K562 (cell line): ENCODE measurements around the gene SMCO1. TPM values are rescaled to one million over a fixed set of nuclear protein-coding genes. Genes with fewer than 3 reads are reported as not detected.
A peak's percentile ranks its signal among the peaks of the same experiment; 100 is the strongest.

Source experiments
- ATAC-seq: fragments of 200-7000 bp; cut with Tn5 transposase; 3 replicates; pipeline ENCODE4 v1.9.1; 2020; ENCODE audit warnings: moderate library complexity
- BruUV-seq: library from RNA; stranded (reverse); fragments of 400-500 nt; replicated peaks from 2 replicates; lab custom pipeline; 2021; lab: Mats Ljungman, UMichigan
- CTCF ChIA-PET: fragments of 300-600 bp; formaldehyde crosslinking; extraction: SDS; loops from one replicate; lab custom pipeline; 2021; ENCODE audit warnings: low intra/inter-chr PET ratio; lab: Yijun Ruan, JAX
- POLR2A ChIA-PET: fragments of 300-600, 350-650 bp; sonication (Branson Sonifier 250); formaldehyde crosslinking; extraction: SDS; loops from one replicate; lab custom pipeline; 2021; ENCODE audit warnings: antibody characterized with exemption, inconsistent platforms; lab: Yijun Ruan, JAX
- DNase-seq, 4 experiments: peaks; one replicate each; pipeline versions ENCODE4 v3.0.0 to v3.0.0-alpha.2; 2011 to 2018; ENCODE audit warnings: low spot score in 3 of 4, mixed read lengths in 3 of 4; ENCODE audit errors: extremely low read depth in 1 of 4
- FAIRE-seq: peaks from 2 replicates; lab custom pipeline; 2011; peaks lifted over from hg19 to GRCh38; lab: Jason Lieb, UNC
- H2AFZ ChIP-seq: 2 replicates; pipeline ENCODE4 v1.6.0; 2011; ENCODE audit warnings: low read depth, low read length, control low read depth, inconsistent platforms
- H3K27ac ChIP-seq: fragments of 200-600 bp; 3 replicates; pipeline ENCODE4 v1.8.0; 2011; ENCODE audit warnings: low read depth, mild to moderate bottlenecking, control low read depth, inconsistent platforms, low read length, moderate library complexity, mixed read lengths; ENCODE audit errors: extremely low read depth
- H3K27me3 ChIP-seq, 2 experiments: fragments of 300-600 bp in 1 of 2; 2 replicates in 1 of 2; 3 replicates in 1 of 2; pipeline versions ENCODE4 v1.6.0 to v1.8.0; 2011; ENCODE audit warnings: inconsistent platforms in 2 of 2, low read length in 2 of 2, mild to moderate bottlenecking in 1 of 2, mixed read lengths in 1 of 2, moderate library complexity in 1 of 2; ENCODE audit not compliant: control insufficient read depth in 2 of 2, insufficient read depth in 2 of 2
- H3K36me3 ChIP-seq: fragments of 300-600 bp; 3 replicates; pipeline ENCODE4 v1.8.0; 2011; ENCODE audit warnings: mild to moderate bottlenecking, low read length, inconsistent platforms; ENCODE audit not compliant: control insufficient read depth, insufficient read depth
- H3K4me1 ChIP-seq, 2 experiments: fragments of 200-600 bp in 1 of 2; replicated peaks in 1 of 2; 2 replicates in 1 of 2; 3 replicates in 1 of 2; pipeline versions ENCODE4 v1.5.1 to v1.8.0; 2011; ENCODE audit warnings: inconsistent platforms in 2 of 2, low read length in 2 of 2, mild to moderate bottlenecking in 1 of 2, mixed read lengths in 1 of 2, moderate library complexity in 1 of 2; ENCODE audit not compliant: control insufficient read depth in 2 of 2, insufficient read depth in 2 of 2
- H3K4me2 ChIP-seq: 2 replicates; pipeline ENCODE4 v1.6.1; 2011; ENCODE audit warnings: low read length, control low read depth, inconsistent platforms, mixed read lengths; ENCODE audit not compliant: insufficient read depth
- H3K4me3 ChIP-seq: fragments of 200-600 bp; sonication (generic), shearing (Covaris generic); 2 replicates; pipeline ENCODE4 v1.5.1; 2016; ENCODE audit warnings: control low read depth, inconsistent platforms
- H3K79me2 ChIP-seq: fragments of 200-600 bp; 3 replicates; pipeline ENCODE4 v1.8.0; 2011; ENCODE audit warnings: low read length, inconsistent platforms; ENCODE audit not compliant: control insufficient read depth, insufficient read depth
- H3K9ac ChIP-seq, 2 experiments: 2 replicates each; pipeline versions ENCODE4 v1.6.0 to v1.6.1; 2011; ENCODE audit warnings: low read depth in 2 of 2, low read length in 2 of 2, control low read depth in 1 of 2, inconsistent platforms in 1 of 2, mild to moderate bottlenecking in 1 of 2, mixed read lengths in 1 of 2; ENCODE audit not compliant: insufficient read depth in 1 of 2
- H3K9me1 ChIP-seq: one replicate; pipeline ENCODE4 v1.6.0; 2011; ENCODE audit warnings: inconsistent platforms, mild to moderate bottlenecking, low read length, moderate library complexity; ENCODE audit not compliant: control insufficient read depth, insufficient read depth
- H3K9me3 ChIP-seq: replicated peaks from 2 replicates; pipeline ENCODE4 v1.5.1; 2011; ENCODE audit warnings: low read depth, low read length, inconsistent platforms; ENCODE audit not compliant: control insufficient read depth, insufficient read depth
- H4K20me1 ChIP-seq: replicated peaks from 2 replicates; pipeline ENCODE4 v1.6.1; 2011; ENCODE audit warnings: low read length, inconsistent platforms, mixed read lengths; ENCODE audit not compliant: control insufficient read depth, insufficient read depth
- C11orf30 ChIP-seq: fragments of 450-650 bp; IDR thresholded peaks from 2 replicates; pipeline ENCODE4 v1.6.1; 2016; ENCODE audit warnings: low read depth, mild to moderate bottlenecking
- CHCHD3 ChIP-seq: fragments of 250-450 bp; sonication (Bioruptor Pico); IDR thresholded peaks from 2 replicates; pipeline ENCODE4 v2.1.2; 2022; ENCODE audit warnings: mild to moderate bottlenecking
- HEY1 ChIP-seq: fragments of 250-450 bp; sonication (Bioruptor Pico); IDR thresholded peaks from 2 replicates; pipeline ENCODE4 v1.5.0; 2020; ENCODE audit warnings: mild to moderate bottlenecking, moderate library complexity, borderline replicate concordance
- JUNB ChIP-seq: fragments of 450-650 bp; formaldehyde crosslinking; conservative IDR thresholded peaks from 2 replicates; pipeline ENCODE4 v1.4.0; 2020; ENCODE audit warnings: mild to moderate bottlenecking
- JUND ChIP-seq, 2 experiments: IDR thresholded peaks; 2 replicates in 1 of 2; 3 replicates in 1 of 2; pipeline ENCODE4 v1.6.1; 2011; ENCODE audit warnings: borderline replicate concordance in 2 of 2, low read depth in 2 of 2, low read length in 2 of 2, improper control_type of control experiment in 1 of 2, missing biosample characterization in 1 of 2, missing genetic modification characterization in 1 of 2, missing genetic modification reagents in 1 of 2
- NFE2 ChIP-seq: IDR thresholded peaks from 2 replicates; pipeline ENCODE4 v1.6.1; 2014; ENCODE audit warnings: antibody characterized with exemption, low read depth
- NKRF ChIP-seq: fragments of 450-650 bp; IDR thresholded peaks from 2 replicates; pipeline ENCODE4 v1.6.1; 2016; ENCODE audit warnings: borderline replicate concordance
- NR1H2 ChIP-seq: sonication (generic); formaldehyde crosslinking; IDR thresholded peaks from 2 replicates; pipeline ENCODE4 v1.4.0; 2020; ENCODE audit warnings: mild to moderate bottlenecking, missing genetic modification reagents
- TCF7L2 ChIP-seq: fragments of 150-350 bp; IDR thresholded peaks from 2 replicates; pipeline ENCODE4 v1.6.1; 2016; ENCODE audit warnings: low read depth, mild to moderate bottlenecking, low read length, moderate library complexity
- TEAD2 ChIP-seq: fragments of 450-650 bp; IDR thresholded peaks from 2 replicates; pipeline ENCODE4 v1.6.1; 2016; ENCODE audit warnings: missing genetic modification characterization, control low read depth, missing compliant biosample characterization
- TSHZ1 ChIP-seq: fragments of 250-450 bp; sonication (Bioruptor Pico); IDR thresholded peaks from 2 replicates; pipeline ENCODE4 v1.4.0; 2020; ENCODE audit warnings: mild to moderate bottlenecking, moderate library complexity
- YY1 ChIP-seq, 3 experiments: IDR thresholded peaks; 2 replicates each; pipeline ENCODE4 v1.6.1; 2011; ENCODE audit warnings: low read length in 2 of 3, mild to moderate bottlenecking in 2 of 3, moderate library complexity in 2 of 3, borderline replicate concordance in 1 of 3, control low read depth in 1 of 3, low read depth in 1 of 3; ENCODE audit not compliant: insufficient read depth in 3 of 3, insufficient replicate concordance in 2 of 3, control insufficient read depth in 1 of 3, insufficient read length in 1 of 3; ENCODE audit errors: extremely low read depth in 1 of 3
- ZNF175 ChIP-seq: fragments of 200-800 bp; sonication (Bioruptor generic); IDR thresholded peaks from 2 replicates; pipeline ENCODE4 v1.6.1; 2016; ENCODE audit warnings: low read depth, mild to moderate bottlenecking, missing genetic modification characterization, missing compliant biosample characterization
- WGBS: fragments of 100-300 bp; shearing (Covaris generic); methylation state at CpG from one replicate; pipeline ENCODE4 v1.1.6; 2016; ENCODE audit warnings: low coverage, mixed read lengths; ENCODE audit not compliant: insufficient coverage; ENCODE audit errors: missing lambda C conversion rate; 5-methylcytosine and 5-hydroxymethylcytosine counted together
- in situ Hi-C: fragments of 300-500 bp; cut with MboI; formaldehyde crosslinking; loops from 4 replicates; pipeline ENCODE4 v1.15.0; 2018; ENCODE audit warnings: inconsistent platforms, mixed read lengths
- intact Hi-C: fragments of 100-400 bp; cut with micrococcal nuclease; formaldehyde crosslinking; loops from 2 replicates; pipeline ENCODE4 v1.14.2; 2022
- polyA plus RNA-seq, 8 experiments: library from polyadenylated mRNA; depleted of rRNA in 4 of 8; stranded (reverse) in 5 of 8; unstranded in 3 of 8; fragments of >200 nt; fragmentation: Nextera tagmentation in 2 of 8; fragmentation: Illumina TruSeq in 1 of 8; extraction: Ambion mirVana in 2 of 8; extraction: Trizol in 1 of 8; gene quantifications; 2 replicates each; pipeline versions ENCODE4 v1.2.1 to v1.2.3, GENCODE V29; 2011 to 2014; ENCODE audit warnings: inconsistent platforms in 1 of 8, missing spikeins in 1 of 8
- total RNA-seq, 7 experiments: library from RNA; depleted of rRNA in 6 of 7; stranded (reverse); fragments of >200 nt in 6 of 7; fragmentation: Illumina TruSeq in 2 of 7; extraction: Trizol in 2 of 7; gene quantifications; 2 replicates each; pipeline versions ENCODE4 v1.2.1 to v1.2.3, GENCODE V29; 2011 to 2021; ENCODE audit warnings: low replicate concordance in 1 of 7

The SMCO1 gene
- total and polyA plus RNA-seq, 9 of the 15 experiments (the other 6 are each of a cell fraction or from before 2014, with no cell fraction given) = 0.05 to 0.35 (median 0.12) TPM; not detected in 5

GRCh38 chr3:196499061-196499460 lies 16.1 kb downstream of the SMCO1 start:
- Histone ChIP-seq H4K20me1 (peaks cover 21% of the 10 kb centered on the region; the same call in 1 of the 2 replicates), H3K36me3 (peaks cover 56% of the 10 kb centered on the region; the same call in 2 of the 3 replicates), H3K9me1 (no peaks in the 10 kb centered on the region), H3K9ac (peak overlapping the region; percentile 72 to 93; a peak in 3 of 4 replicates), H3K4me1 (peaks cover 8 to 18% of the 10 kb centered on the region in 2 experiments; a peak in 4 of 5 replicates), H3K79me2 (peaks cover 94% of the 10 kb centered on the region), H3K4me3 (peak overlapping the region; percentile 91), H2AFZ (no peak overlapping the region), H3K27me3 (no peaks in the 10 kb centered on the region), H3K9me3 (no peaks in the 10 kb centered on the region), H3K27ac (peak overlapping the region; percentile 79), H3K4me2 (peak overlapping the region; percentile 95)
- ATAC-seq = no peak
- ChIA-PET CTCF (no interaction called here), POLR2A (interaction anchor here (0.8 to 1.4 kb wide), 4 partner anchors 9 to 224 kb away, joined by 3 to 6 read pairs (median 4); no protein-coding TSS in a partner anchor)
- intact Hi-C loops = no loop called here
- peak in 1 of 4 experiments; percentile 40 for DNase-seq
- FAIRE-seq = no peak
- in situ Hi-C loops = no loop called here
- BruUV-seq = no TSS peak
- WGBS = 6% methylated on average over 5 of the region's 5 CpGs
- TF ChIP-seq CHCHD3 (CRISPR knock-in tag) = no peak
- TF ChIP-seq TEAD2 (tag) = no peak
- no peak for TF ChIP-seq JUNB (CRISPR knock-in tag)
- TF ChIP-seq ZNF175 (CRISPR knock-in tag) = no peak
- peak; percentile 74 for TF ChIP-seq NFE2
- no peak for TF ChIP-seq NKRF
- TF ChIP-seq TCF7L2 = no peak
- peak; percentile 17; the same call in 1 of the 2 replicates for TF ChIP-seq JUND (IDR thresholded peaks at IDR 0.05; ENCODE audit: borderline replicate concordance, low read depth, low read length)
- peak; percentile 16; the same call in 1 of the 3 replicates for TF ChIP-seq JUND (tag; IDR thresholded peaks at IDR 0.05; ENCODE audit: borderline replicate concordance, low read depth, low read length)
- TF ChIP-seq C11orf30 = peak; percentile 44; the same call in 1 of the 2 replicates
- peak in 1 of 3 experiments; percentile 52 for TF ChIP-seq YY1 (IDR thresholded peaks at IDR 0.05; ENCODE audit: borderline replicate concordance in 1 of 3, control insufficient read depth in 1 of 3, extremely low read depth in 1 of 3, insufficient read depth in 3 of 3, insufficient read length in 1 of 3, insufficient replicate concordance in 2 of 3, low read depth in 1 of 3, low read length in 2 of 3)
- no peak for TF ChIP-seq NR1H2
- TF ChIP-seq HEY1 (CRISPR knock-in tag) = no peak
- TF ChIP-seq TSHZ1 (CRISPR knock-in tag) = no peak
